ENCODE results near the gene HEXB.
A peak's percentile ranks its signal among the peaks of the same experiment; 100 is the strongest.

Gene HEXB

GRCh38 chr5:74640450-74640953 is 44.5 kb upstream of the HEXB start, which contains the start of gene ENC1 (continued):
- TF ChIP-seq, protein P1, sequence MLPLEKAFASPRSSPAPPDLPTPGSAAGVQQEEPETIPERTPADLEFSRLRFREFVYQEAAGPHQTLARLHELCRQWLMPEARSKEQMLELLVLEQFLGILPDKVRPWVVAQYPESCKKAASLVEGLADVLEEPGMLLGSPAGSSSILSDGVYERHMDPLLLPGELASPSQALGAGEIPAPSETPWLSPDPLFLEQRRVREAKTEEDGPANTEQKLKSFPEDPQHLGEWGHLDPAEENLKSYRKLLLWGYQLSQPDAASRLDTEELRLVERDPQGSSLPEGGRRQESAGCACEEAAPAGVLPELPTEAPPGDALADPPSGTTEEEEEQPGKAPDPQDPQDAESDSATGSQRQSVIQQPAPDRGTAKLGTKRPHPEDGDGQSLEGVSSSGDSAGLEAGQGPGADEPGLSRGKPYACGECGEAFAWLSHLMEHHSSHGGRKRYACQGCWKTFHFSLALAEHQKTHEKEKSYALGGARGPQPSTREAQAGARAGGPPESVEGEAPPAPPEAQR (tag by site-specific recombination; IDR thresholded peaks at IDR 0.05) = no peak
- TF ChIP-seq HOXC10 (CRISPR knock-in tag; IDR thresholded peaks at IDR 0.05) = no peak
- no peak for TF ChIP-seq ZNF571 (tag by site-specific recombination; IDR thresholded peaks at IDR 0.05)
- peak; percentile 46; the same call in 1 of the 2 replicates for TF ChIP-seq REPIN1 (tag by site-specific recombination; IDR thresholded peaks at IDR 0.05; ENCODE audit: low read depth)
- peak; percentile 6; the same call in 1 of the 2 replicates for TF ChIP-seq ZNF239 (tag by site-specific recombination; IDR thresholded peaks at IDR 0.05)
- TF ChIP-seq, protein P2, sequence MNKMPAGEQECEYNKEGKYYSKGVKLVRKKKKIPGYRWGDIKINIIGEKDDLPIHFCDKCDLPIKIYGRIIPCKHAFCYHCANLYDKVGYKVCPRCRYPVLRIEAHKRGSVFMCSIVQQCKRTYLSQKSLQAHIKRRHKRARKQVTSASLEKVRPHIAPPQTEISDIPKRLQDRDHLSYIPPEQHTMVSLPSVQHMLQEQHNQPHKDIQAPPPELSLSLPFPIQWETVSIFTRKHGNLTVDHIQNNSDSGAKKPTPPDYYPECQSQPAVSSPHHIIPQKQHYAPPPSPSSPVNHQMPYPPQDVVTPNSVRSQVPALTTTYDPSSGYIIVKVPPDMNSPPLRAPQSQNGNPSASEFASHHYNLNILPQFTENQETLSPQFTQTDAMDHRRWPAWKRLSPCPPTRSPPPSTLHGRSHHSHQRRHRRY (tag by site-specific recombination; IDR thresholded peaks at IDR 0.05) = no peak
- TF ChIP-seq ZFP37 (tag by site-specific recombination; IDR thresholded peaks at IDR 0.05) = no peak; the same call in 1 of the 2 replicates
- TF ChIP-seq MYNN (tag by site-specific recombination; IDR thresholded peaks at IDR 0.05; ENCODE audit: borderline replicate concordance) = no peak; the same call in 1 of the 2 replicates
- no peak for TF ChIP-seq ZNF677 (tag by site-specific recombination; IDR thresholded peaks at IDR 0.05)
- peak; percentile 94 for TF ChIP-seq ZNF202 (tag by site-specific recombination; IDR thresholded peaks at IDR 0.05; ENCODE audit: borderline replicate concordance)
- TF ChIP-seq ZNF501 (tag by site-specific recombination; IDR thresholded peaks at IDR 0.05) = peak; percentile 76; the same call in 1 of the 2 replicates
- no peak for TF ChIP-seq ZNF555 (tag by site-specific recombination; conservative IDR thresholded peaks at IDR 0.05)
- TF ChIP-seq OVOL3 (tag by site-specific recombination; IDR thresholded peaks at IDR 0.05) = no peak
- TF ChIP-seq ZNF335 (tag by site-specific recombination; conservative IDR thresholded peaks at IDR 0.05) = peak; percentile 32; the same call in 1 of the 2 replicates
- 0 out of 2 replicates have a peak, but pooled peaks have one; percentile 8 for TF ChIP-seq ZBTB1 (tag by site-specific recombination; IDR thresholded peaks at IDR 0.05)
- TF ChIP-seq, protein P3, sequence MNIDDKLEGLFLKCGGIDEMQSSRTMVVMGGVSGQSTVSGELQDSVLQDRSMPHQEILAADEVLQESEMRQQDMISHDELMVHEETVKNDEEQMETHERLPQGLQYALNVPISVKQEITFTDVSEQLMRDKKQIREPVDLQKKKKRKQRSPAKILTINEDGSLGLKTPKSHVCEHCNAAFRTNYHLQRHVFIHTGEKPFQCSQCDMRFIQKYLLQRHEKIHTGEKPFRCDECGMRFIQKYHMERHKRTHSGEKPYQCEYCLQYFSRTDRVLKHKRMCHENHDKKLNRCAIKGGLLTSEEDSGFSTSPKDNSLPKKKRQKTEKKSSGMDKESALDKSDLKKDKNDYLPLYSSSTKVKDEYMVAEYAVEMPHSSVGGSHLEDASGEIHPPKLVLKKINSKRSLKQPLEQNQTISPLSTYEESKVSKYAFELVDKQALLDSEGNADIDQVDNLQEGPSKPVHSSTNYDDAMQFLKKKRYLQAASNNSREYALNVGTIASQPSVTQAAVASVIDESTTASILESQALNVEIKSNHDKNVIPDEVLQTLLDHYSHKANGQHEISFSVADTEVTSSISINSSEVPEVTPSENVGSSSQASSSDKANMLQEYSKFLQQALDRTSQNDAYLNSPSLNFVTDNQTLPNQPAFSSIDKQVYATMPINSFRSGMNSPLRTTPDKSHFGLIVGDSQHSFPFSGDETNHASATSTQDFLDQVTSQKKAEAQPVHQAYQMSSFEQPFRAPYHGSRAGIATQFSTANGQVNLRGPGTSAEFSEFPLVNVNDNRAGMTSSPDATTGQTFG (tag by site-specific recombination; IDR thresholded peaks at IDR 0.05; ENCODE audit: borderline replicate concordance) = no peak
- peak; percentile 91 for TF ChIP-seq ZSCAN30 (tag by site-specific recombination; IDR thresholded peaks at IDR 0.05)
- no peak for TF ChIP-seq ZNF121 (tag by site-specific recombination; IDR thresholded peaks at IDR 0.05)
- no peak for TF ChIP-seq ZNF37A (tag by site-specific recombination; IDR thresholded peaks at IDR 0.05)
- TF ChIP-seq ZBTB8A (tag by site-specific recombination; IDR thresholded peaks at IDR 0.05) = peak; percentile 78
- peak; percentile 72 for TF ChIP-seq GLIS2 (tag by site-specific recombination; IDR thresholded peaks at IDR 0.05)
- TF ChIP-seq ZIC2 (tag by site-specific recombination; IDR thresholded peaks at IDR 0.05) = peak; percentile 92
- peak; percentile 4; the same call in 1 of the 2 replicates for TF ChIP-seq ZXDB (tag by site-specific recombination; IDR thresholded peaks at IDR 0.05)
